CD4-positive, CD25-positive, alpha-beta regulatory T cell (primary cell): ENCODE results near the gene FIZ1. TPM values are rescaled to one million over a fixed set of nuclear protein-coding genes. Genes with fewer than 3 reads are reported as not detected.

Experiments used
- ATAC-seq, 2 donors: fragments of 150-1000 bp; cut with Tn5 transposase; one replicate each; pipeline ENCODE4 v1.10.0; 2021; ENCODE audit warnings: low read depth in 2 of 2, moderate number of reproducible peaks in 2 of 2, moderate library complexity in 1 of 2
- DNase-seq, 3 donors: peaks; one replicate each; pipeline versions ENCODE4 v3.0.0 to v3.0.0-alpha.2; 2012 to 2022; ENCODE audit warnings: mixed read lengths in 1 of 3
- H3K27ac ChIP-seq: one replicate; pipeline ENCODE4 v1.7.0; 2013; ENCODE audit warnings: mild to moderate bottlenecking, low read length; ENCODE audit not compliant: insufficient read depth, poor library complexity, severe bottlenecking
- H3K27me3 ChIP-seq: one replicate; pipeline ENCODE4 v1.7.0; 2013; ENCODE audit warnings: low read length; ENCODE audit not compliant: control insufficient read depth, insufficient read depth
- H3K36me3 ChIP-seq: one replicate; pipeline ENCODE4 v1.7.0; 2013; ENCODE audit warnings: mild to moderate bottlenecking, low read length, moderate library complexity; ENCODE audit not compliant: control insufficient read depth, insufficient read depth
- H3K4me1 ChIP-seq: 2 replicates; pipeline ENCODE4 v1.7.0; 2013; ENCODE audit warnings: mild to moderate bottlenecking, low read length; ENCODE audit not compliant: insufficient read depth, control insufficient read depth, poor library complexity, severe bottlenecking
- H3K4me3 ChIP-seq: one replicate; pipeline ENCODE4 v1.7.0; 2013; ENCODE audit warnings: low read depth, mild to moderate bottlenecking, low read length, moderate library complexity
- H3K9me3 ChIP-seq, 2 experiments: 1 replicate in 1 of 2; 2 replicates in 1 of 2; pipeline ENCODE4 v1.7.0; 2013; ENCODE audit warnings: low read length in 2 of 2, mild to moderate bottlenecking in 1 of 2, moderate library complexity in 1 of 2; ENCODE audit not compliant: control insufficient read depth in 2 of 2
- H3K27ac Mint-ChIP-seq, 3 donors: one replicate each; pipeline ENCODE4 v1.8.0; 2020 to 2022; ENCODE audit warnings: mild to moderate bottlenecking in 3 of 3, mixed read lengths in 3 of 3, moderate library complexity in 2 of 3
- H3K27me3 Mint-ChIP-seq: one replicate; pipeline ENCODE4 v1.8.0; 2022; ENCODE audit warnings: mild to moderate bottlenecking, mixed read lengths
- H3K36me3 Mint-ChIP-seq: one replicate; pipeline ENCODE4 v1.8.0; 2020; ENCODE audit warnings: mixed read lengths
- H3K4me1 Mint-ChIP-seq, 4 donors: one replicate each; pipeline ENCODE4 v1.8.0; 2020 to 2022; ENCODE audit warnings: mixed read lengths in 4 of 4, mild to moderate bottlenecking in 1 of 4
- H3K4me3 Mint-ChIP-seq, 4 donors: one replicate each; pipeline ENCODE4 v1.8.0; 2020 to 2022; ENCODE audit warnings: mild to moderate bottlenecking in 4 of 4, mixed read lengths in 4 of 4, moderate library complexity in 3 of 4
- H3K9me3 Mint-ChIP-seq, 7 donors: one replicate each; pipeline ENCODE4 v1.8.0; 2020 to 2022; ENCODE audit warnings: mixed read lengths in 7 of 7, mild to moderate bottlenecking in 3 of 7, moderate library complexity in 2 of 7
- polyA plus RNA-seq, 4 donors: library from polyadenylated mRNA; unstranded; fragments of 300-500 nt; fragmentation: Illumina TruSeq; gene quantifications; one replicate each; pipeline ENCODE4 v1.2.3, GENCODE V29; 2021
- total RNA-seq: library from RNA; stranded (reverse); gene quantifications from one replicate; pipeline ENCODE4 v1.2.3, GENCODE V29; 2022

Gene FIZ1
- total and polyA plus RNA-seq, 5 donors from 2014 or later, result 1.3 to 13.0 (median 1.6) TPM

DNA sequence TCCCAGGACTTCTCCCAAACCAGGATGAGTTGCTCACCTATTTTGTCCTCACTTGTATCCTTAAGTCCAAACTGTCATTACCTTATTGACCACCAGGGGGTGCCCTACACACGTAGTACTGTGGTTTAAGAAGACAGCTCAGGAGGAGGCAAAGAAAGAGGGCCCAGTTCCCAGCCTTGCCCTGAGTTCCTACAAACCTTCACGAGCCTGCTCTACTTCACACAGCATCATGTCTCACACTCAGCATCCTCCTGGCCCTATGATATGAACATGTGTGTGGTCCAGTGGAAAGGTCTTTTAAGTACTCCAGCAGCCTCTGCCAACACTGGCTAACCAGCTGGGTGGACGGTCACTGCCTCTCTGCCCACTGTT lies 33.1 kb upstream of the FIZ1 start:
- H3K4me1 Mint-ChIP-seq, result peaks cover 14 to 45% (median 35%) of the 10 kb centered on the region in 4 donors
- ATAC-seq (peak; percentile 48 to 55), DNase-seq (peak; percentile 83 to 96 (median 86))
- Histone ChIP-seq H3K4me3 (peak overlapping the region; percentile 4), H3K4me1 (peaks cover 42% of the 10 kb centered on the region), H3K27ac (peak overlapping the region; percentile 54), H3K27me3 (no peaks in the 10 kb centered on the region), H3K36me3 (no peaks in the 10 kb centered on the region), H3K9me3 (no peaks in the 10 kb centered on the region)
- peak overlapping the region in 2 of 3 donors; percentile 6 to 72 for H3K27ac Mint-ChIP-seq
- H3K4me3 Mint-ChIP-seq, result peak overlapping the region; percentile 0 to 81 (median 48)
- H3K27me3 Mint-ChIP-seq, result peaks cover 6% of the 10 kb centered on the region
- H3K9me3 Mint-ChIP-seq, result no peaks in the 10 kb centered on the region
- peaks cover 19% of the 10 kb centered on the region for H3K36me3 Mint-ChIP-seq

DNA sequence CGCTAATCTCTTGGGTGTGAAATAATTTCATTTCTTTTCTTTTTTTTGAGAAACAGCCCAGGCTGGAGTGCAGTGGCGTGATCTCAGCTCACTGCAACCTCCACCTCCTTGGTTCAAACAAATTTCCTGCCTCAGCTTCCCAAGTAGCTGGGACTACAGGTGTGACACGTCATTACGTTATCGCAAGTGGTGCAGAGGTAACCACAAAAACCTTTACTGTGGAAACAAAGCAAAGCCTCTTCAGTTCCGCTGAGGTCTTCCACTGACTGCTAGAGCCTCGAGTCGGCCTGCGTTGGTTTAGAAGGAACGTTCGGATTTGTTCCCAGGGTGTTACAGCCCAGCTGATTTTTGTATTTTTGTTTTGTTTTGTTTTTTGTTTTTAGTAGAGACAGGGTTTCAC lies 27.0 kb upstream of the FIZ1 start:
- Histone ChIP-seq H3K27me3 (no peaks in the 10 kb centered on the region), H3K27ac (peak overlapping the region; percentile 76), H3K36me3 (no peaks in the 10 kb centered on the region), H3K4me1 (peaks cover 33% of the 10 kb centered on the region), H3K4me3 (peak overlapping the region; percentile 65), H3K9me3 (no peaks in the 10 kb centered on the region)
- no peaks in the 10 kb centered on the region for H3K36me3 Mint-ChIP-seq
- ATAC-seq, result peak; percentile 25 to 29
- peaks cover 17 to 38% (median 25%) of the 10 kb centered on the region in 4 donors for H3K4me1 Mint-ChIP-seq
- peak overlapping the region; percentile 75 to 87 (median 80) for H3K4me3 Mint-ChIP-seq
- H3K27me3 Mint-ChIP-seq, result no peaks in the 10 kb centered on the region
- peak; percentile 47 to 80 (median 72) for DNase-seq
- no peaks in the 10 kb centered on the region for H3K9me3 Mint-ChIP-seq
- H3K27ac Mint-ChIP-seq, result peak overlapping the region; percentile 85 to 93 (median 92)

DNA sequence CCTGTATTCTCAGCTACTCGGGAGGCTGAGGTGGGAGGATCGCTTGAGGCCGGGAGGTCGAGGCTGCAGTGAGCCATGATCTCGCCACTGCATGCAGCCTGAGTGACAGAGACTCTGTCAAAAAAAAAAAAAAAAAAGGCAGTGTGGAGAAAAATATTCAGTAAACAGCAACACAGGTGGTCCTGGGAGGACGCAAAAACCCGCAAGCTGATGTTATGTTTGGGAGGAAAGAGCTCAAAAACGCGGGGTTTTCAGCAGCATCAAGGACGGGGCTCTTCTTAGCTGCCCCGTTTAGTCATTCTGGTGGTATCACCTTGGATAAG lies 25.6 kb upstream of the FIZ1 start:
- H3K27ac ChIP-seq, result peak overlapping the region; percentile 96
- no peaks in the 10 kb centered on the region for H3K36me3 ChIP-seq
- peaks cover 33% of the 10 kb centered on the region for H3K4me1 ChIP-seq
- H3K27me3 Mint-ChIP-seq, result no peaks in the 10 kb centered on the region
- no peaks in the 10 kb centered on the region for H3K9me3 Mint-ChIP-seq
- DNase-seq (no peak), ATAC-seq (no peak)
- H3K4me3 ChIP-seq, result peak overlapping the region; percentile 76
- H3K36me3 Mint-ChIP-seq, result peaks cover 4% of the 10 kb centered on the region
- peak overlapping the region; percentile 89 to 95 (median 91) for H3K4me3 Mint-ChIP-seq
- no peaks in the 10 kb centered on the region for H3K9me3 ChIP-seq
- peak overlapping the region in 2 of 3 donors; percentile 98 for H3K27ac Mint-ChIP-seq
- H3K27me3 ChIP-seq, result no peaks in the 10 kb centered on the region
- peaks cover 17 to 49% (median 25%) of the 10 kb centered on the region in 4 donors for H3K4me1 Mint-ChIP-seq

DNA sequence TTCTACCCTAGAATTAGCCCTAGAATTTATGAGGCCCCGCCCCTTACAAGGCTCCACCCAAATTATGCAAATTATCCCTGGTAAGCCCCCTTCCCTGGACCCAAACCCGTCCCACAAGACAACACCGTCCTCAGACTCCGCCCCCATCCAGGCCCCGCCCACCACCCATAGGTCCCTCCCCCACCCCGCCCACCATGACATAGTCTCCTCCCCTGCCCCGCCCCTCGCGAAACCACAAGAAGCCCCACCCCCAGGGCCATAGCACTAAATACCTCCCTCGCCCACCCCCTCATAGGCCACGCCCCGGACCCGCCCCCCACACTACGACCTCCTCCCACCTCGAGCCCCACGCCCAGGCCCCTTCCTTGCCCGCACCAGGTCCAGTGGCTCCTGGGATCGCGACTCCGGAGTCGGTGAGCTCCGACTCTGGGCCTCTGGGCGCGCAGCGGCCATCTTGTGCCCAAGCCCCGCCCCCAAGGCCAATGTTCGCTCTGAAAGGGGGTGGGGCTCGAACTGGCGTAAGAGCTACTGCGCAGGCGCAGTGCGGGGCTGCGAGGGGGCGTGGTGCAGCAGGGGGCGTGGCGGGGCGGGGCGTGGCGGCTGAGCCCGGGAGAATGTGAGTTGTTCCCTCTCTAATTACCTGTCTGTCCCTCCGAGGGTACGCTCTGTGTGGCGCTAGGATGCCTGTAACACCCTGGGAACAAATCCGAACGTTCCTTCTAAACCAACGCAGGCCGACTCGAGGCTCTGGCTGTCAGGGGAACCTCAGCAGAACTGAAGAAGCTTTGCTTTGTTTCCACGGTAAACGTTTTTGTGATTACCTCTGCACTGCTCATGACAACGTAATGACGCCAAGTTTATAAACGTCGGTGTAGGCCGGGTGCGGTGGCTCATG lies 25.0 kb upstream of the FIZ1 start, which contains the start of gene ZNF784:
Gene ZNF784, minus strand, starts transcription at position 458 of the 895 bp plus-strand sequence. Its CDS starts 5 bp downstream, at position 453.
- peaks cover 33% of the 10 kb centered on the region for H3K4me1 ChIP-seq
- Mint-ChIP-seq H3K27me3 (no peaks in the 10 kb centered on the region), H3K9me3 (no peaks in the 10 kb centered on the region), H3K4me3 (peak within 1 kb of the TSS; percentile 89 to 95 (median 91)), H3K27ac (peak within 1 kb of the TSS; percentile 97 to 98 (median 98)), H3K4me1 (peaks cover 17 to 53% (median 25%) of the 10 kb centered on the region in 4 donors), H3K36me3 (peaks cover 4% of the 10 kb centered on the region)
- no peaks in the 10 kb centered on the region for H3K27me3 ChIP-seq
- DNase-seq, result peak; percentile 90 to 93 (median 92)
- peak within 1 kb of the TSS; percentile 96 for H3K27ac ChIP-seq
- H3K9me3 ChIP-seq, result no peaks in the 10 kb centered on the region
- no peaks in the 10 kb centered on the region for H3K36me3 ChIP-seq
- peak; percentile 80 to 84 for ATAC-seq
- H3K4me3 ChIP-seq, result peak within 1 kb of the TSS; percentile 76

DNA sequence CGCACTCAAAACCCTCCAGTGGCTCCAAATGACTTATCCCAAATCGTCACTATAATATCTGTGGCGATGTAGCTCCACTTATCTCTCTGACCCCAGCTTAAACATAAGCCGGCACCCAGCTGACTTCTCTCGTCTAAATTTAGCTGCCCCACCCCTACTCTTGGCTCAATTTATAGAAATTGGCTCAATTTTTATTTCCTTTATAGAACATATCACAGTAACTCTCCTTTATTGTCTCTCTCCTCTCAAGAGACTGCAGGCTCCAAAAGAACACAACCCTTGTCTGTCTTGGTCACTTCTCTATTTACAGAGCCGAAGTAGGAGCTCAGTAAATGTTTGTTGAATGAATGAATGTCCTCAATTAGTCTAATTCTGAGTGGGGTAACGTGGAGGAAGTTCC lies 24.2 kb upstream of the FIZ1 start:
- ATAC-seq (no peak), DNase-seq (no peak)
- Mint-ChIP-seq H3K4me1 (peaks cover 17 to 54% (median 25%) of the 10 kb centered on the region in 4 donors), H3K27me3 (no peaks in the 10 kb centered on the region), H3K9me3 (no peaks in the 10 kb centered on the region), H3K36me3 (peaks cover 4% of the 10 kb centered on the region), H3K27ac (peak overlapping the region in 2 of 3 donors; percentile 98), H3K4me3 (peak overlapping the region in 3 of 4 donors; percentile 89 to 93 (median 89))
- peak overlapping the region; percentile 96 for H3K27ac ChIP-seq
- H3K9me3 ChIP-seq, result no peaks in the 10 kb centered on the region
- H3K4me3 ChIP-seq, result no peak overlapping the region
- no peaks in the 10 kb centered on the region for H3K27me3 ChIP-seq
- no peaks in the 10 kb centered on the region for H3K36me3 ChIP-seq
- H3K4me1 ChIP-seq, result peaks cover 33% of the 10 kb centered on the region

DNA sequence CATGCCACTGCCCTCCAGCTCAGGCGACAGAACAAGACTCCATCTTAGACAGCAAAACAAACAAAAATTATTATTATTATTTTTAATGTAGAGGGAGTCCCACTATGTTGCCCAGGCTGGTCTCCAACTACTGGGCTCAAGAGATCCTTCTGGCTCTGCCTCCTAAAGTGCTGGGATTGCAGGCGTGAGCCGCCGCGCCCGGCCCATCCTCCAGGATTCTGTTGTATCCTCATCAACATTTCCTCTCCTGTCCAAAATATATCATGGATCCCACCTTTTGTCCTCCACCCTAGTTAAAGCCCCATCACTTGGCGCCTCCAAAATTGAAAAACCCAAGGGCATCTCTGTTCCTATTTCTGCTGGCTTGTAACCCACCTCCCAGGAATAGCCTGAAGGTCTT lies 23.8 kb upstream of the FIZ1 start:
- H3K9me3 Mint-ChIP-seq, result no peaks in the 10 kb centered on the region
- H3K4me1 Mint-ChIP-seq, result peaks cover 17 to 54% (median 25%) of the 10 kb centered on the region in 4 donors
- Histone ChIP-seq H3K27ac (no peak overlapping the region), H3K4me1 (peaks cover 33% of the 10 kb centered on the region), H3K4me3 (no peak overlapping the region), H3K9me3 (no peaks in the 10 kb centered on the region), H3K36me3 (no peaks in the 10 kb centered on the region), H3K27me3 (no peaks in the 10 kb centered on the region)
- no peaks in the 10 kb centered on the region for H3K27me3 Mint-ChIP-seq
- peak overlapping the region in 1 of 4 donors; percentile 89 for H3K4me3 Mint-ChIP-seq
- DNase-seq, result no peak
- ATAC-seq, result no peak
- H3K27ac Mint-ChIP-seq, result peak overlapping the region in 2 of 3 donors; percentile 98
- peaks cover 4% of the 10 kb centered on the region for H3K36me3 Mint-ChIP-seq

DNA sequence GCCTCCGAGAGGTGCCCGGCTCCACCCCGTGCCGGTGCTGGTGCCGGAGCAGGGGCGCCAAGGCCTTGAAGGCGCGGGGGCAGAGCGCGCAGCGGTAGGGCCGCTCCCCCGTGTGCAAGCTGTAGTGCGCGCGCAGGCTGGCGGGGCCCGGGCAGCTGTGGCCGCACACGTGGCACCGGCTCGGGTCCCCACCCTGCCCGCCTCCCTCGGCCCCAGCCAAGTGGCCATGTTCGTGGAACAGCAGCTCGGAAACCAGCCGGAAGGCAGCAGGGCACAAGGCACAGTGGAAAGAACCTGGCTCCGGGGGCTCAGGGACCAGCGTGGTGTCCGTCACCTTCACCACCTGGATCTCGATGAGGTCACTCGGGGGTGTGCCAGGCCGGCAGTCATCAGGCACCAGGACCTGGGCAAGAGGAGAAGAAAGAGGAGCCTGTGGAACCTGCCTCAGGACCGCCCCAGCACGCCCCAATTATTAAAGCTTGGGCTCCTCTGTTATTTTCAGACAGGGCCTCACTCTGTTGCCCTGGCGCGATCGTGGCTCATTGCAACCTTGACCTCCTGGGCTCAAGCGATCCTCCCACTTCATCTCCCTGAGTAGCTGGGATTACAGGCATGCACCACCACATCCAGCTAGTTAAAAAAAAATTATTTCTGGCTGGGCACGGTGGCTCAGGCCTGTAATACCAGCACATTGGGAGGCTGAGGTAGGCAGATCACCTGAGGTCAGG lies 23.1 kb upstream of the FIZ1 start:
- Mint-ChIP-seq H3K27me3 (no peaks in the 10 kb centered on the region), H3K27ac (no peak overlapping the region), H3K4me1 (peaks cover 15 to 54% (median 26%) of the 10 kb centered on the region in 4 donors), H3K36me3 (peaks cover 8% of the 10 kb centered on the region), H3K4me3 (no peak overlapping the region), H3K9me3 (no peaks in the 10 kb centered on the region)
- H3K27me3 ChIP-seq, result no peaks in the 10 kb centered on the region
- ATAC-seq, result no peak
- no peak overlapping the region for H3K4me3 ChIP-seq
- H3K9me3 ChIP-seq, result no peaks in the 10 kb centered on the region
- peaks cover 33% of the 10 kb centered on the region for H3K4me1 ChIP-seq
- no peak for DNase-seq
- no peak overlapping the region for H3K27ac ChIP-seq
- no peaks in the 10 kb centered on the region for H3K36me3 ChIP-seq
